A549 (cell line): ENCODE results near the gene ANP32A. TPM values are rescaled to one million over a fixed set of nuclear protein-coding genes. Genes with fewer than 3 reads are reported as not detected.

ENCODE experiments used
- ATAC-seq, 2 experiments: fragments of 200-7000 bp in 1 of 2; fragments of >200 bp in 1 of 2; cut with Nextera tagmentation in 1 of 2; cut with Tn5 transposase in 1 of 2; 3 replicates each; pipeline versions ENCODE4 v1.8.0 to v1.9.1; 2018 to 2020; ENCODE audit warnings: mild to moderate bottlenecking in 1 of 2, moderate library complexity in 1 of 2
- CTCF ChIA-PET: fragments of 300-600 bp; sonication (Branson Sonifier 250); formaldehyde crosslinking; extraction: SDS; loops from one replicate; lab custom pipeline; 2021; ENCODE audit warnings: antibody characterized with exemption, inconsistent platforms; lab: Yijun Ruan, JAX
- POLR2A ChIA-PET: fragments of 350-600 bp; formaldehyde crosslinking; extraction: SDS; loops from one replicate; lab custom pipeline; 2021; ENCODE audit warnings: antibody characterized with exemption, inconsistent platforms; lab: Yijun Ruan, JAX
- DNase-seq, 2 experiments: peaks; one replicate each; pipeline versions ENCODE4 v3.0.0 to v3.0.0-alpha.2; 2011 to 2016; ENCODE audit warnings: low read depth in 1 of 2, low spot score in 1 of 2
- FAIRE-seq: peaks from 2 replicates; lab custom pipeline; 2011; peaks lifted over from hg19 to GRCh38; lab: Jason Lieb, UNC
- H3K27ac ChIP-seq, 2 experiments: fragments of >200 bp; sonication (Bioruptor Twin); formaldehyde crosslinking; 3 replicates each; pipeline ENCODE4 v1.5.1; 2016 to 2017
- H3K4me1 ChIP-seq: fragments of >200 bp; sonication (Bioruptor Twin); formaldehyde crosslinking; 3 replicates; pipeline ENCODE4 v1.6.1; 2016
- H3K4me2 ChIP-seq: fragments of >200 bp; sonication (Bioruptor Twin); formaldehyde crosslinking; 3 replicates; pipeline ENCODE4 v1.6.1; 2016
- H3K4me3 ChIP-seq: fragments of >200 bp; sonication (Bioruptor Twin); formaldehyde crosslinking; 3 replicates; pipeline ENCODE4 v1.5.1; 2016
- H3K9me3 ChIP-seq: fragments of >200 bp; sonication (Bioruptor Twin); formaldehyde crosslinking; 3 replicates; pipeline ENCODE4 v1.6.1; 2016
- CEBPB ChIP-seq, 2 experiments: fragments of >200 bp in 1 of 2; sonication (Bioruptor Twin) in 1 of 2; formaldehyde crosslinking in 1 of 2; IDR thresholded peaks; 2 replicates each; pipeline ENCODE4 v1.6.1; 2012 to 2016
- CTCF ChIP-seq: fragments of >200 bp; sonication (Bioruptor Twin); formaldehyde crosslinking; IDR thresholded peaks from 3 replicates; pipeline ENCODE4 v1.5.1; 2016
- HEYL ChIP-seq: fragments of 250-450 bp; sonication (Bioruptor Pico); IDR thresholded peaks from 2 replicates; pipeline ENCODE4 v1.8.0; 2021; ENCODE audit warnings: mild to moderate bottlenecking, moderate library complexity
- HMGXB4 ChIP-seq: fragments of 250-450 bp; sonication (Bioruptor Pico); IDR thresholded peaks from 2 replicates; pipeline ENCODE4 v1.5.0; 2021; ENCODE audit warnings: mild to moderate bottlenecking, moderate library complexity, borderline replicate concordance
- JUN ChIP-seq, 2 experiments: fragments of >200 bp; sonication (Bioruptor Twin); formaldehyde crosslinking; IDR thresholded peaks; 2 replicates in 1 of 2; 3 replicates in 1 of 2; pipeline ENCODE4 v1.6.1; 2016 to 2017
- RFX5 ChIP-seq: fragments of 450-650 bp; IDR thresholded peaks from 2 replicates; pipeline ENCODE4 v1.7.1; 2014; ENCODE audit warnings: antibody characterized with exemption, mild to moderate bottlenecking, moderate library complexity
- TP53 ChIP-seq: fragments of 250-450 bp; sonication (Bioruptor Pico); IDR thresholded peaks from 2 replicates; pipeline ENCODE4 v1.5.0; 2021; ENCODE audit warnings: mild to moderate bottlenecking, moderate library complexity
- ZC3H11A ChIP-seq: fragments of 450-650 bp; IDR thresholded peaks from 2 replicates; pipeline ENCODE4 v1.6.1; 2014; ENCODE audit warnings: antibody characterized with exemption, mild to moderate bottlenecking
- ZFP36 ChIP-seq: fragments of 450-650 bp; IDR thresholded peaks from 2 replicates; pipeline ENCODE4 v1.6.1; 2014; ENCODE audit warnings: borderline replicate concordance; ENCODE audit not compliant: partially characterized antibody
- ZNF302 ChIP-seq: fragments of 250-450 bp; sonication (Bioruptor Pico); IDR thresholded peaks from 2 replicates; pipeline ENCODE4 v1.9.0; 2021; ENCODE audit warnings: inconsistent platforms, mild to moderate bottlenecking, moderate library complexity
- WGBS: methylation state at CpG from one replicate; pipeline ENCODE4 v1.1.6; 2017; ENCODE audit errors: missing lambda C conversion rate; 5-methylcytosine and 5-hydroxymethylcytosine counted together
- polyA plus RNA-seq, 4 experiments: library from polyadenylated mRNA; depleted of rRNA in 3 of 4; stranded (reverse); fragments of >200 nt; fragmentation: RNase III in 1 of 4; extraction: RNeasy Plus Mini Kit Qiagen cat#74134 plus additional on column Dnase treatment in 1 of 4; gene quantifications; 2 replicates in 3 of 4; 3 replicates in 1 of 4; pipeline ENCODE4 v1.2.3, GENCODE V29; 2011 to 2017

Gene ANP32A
- polyA plus RNA-seq, 2 of the 4 experiments (the other 2 are of a cell fraction), result 208 to 354 TPM

DNA sequence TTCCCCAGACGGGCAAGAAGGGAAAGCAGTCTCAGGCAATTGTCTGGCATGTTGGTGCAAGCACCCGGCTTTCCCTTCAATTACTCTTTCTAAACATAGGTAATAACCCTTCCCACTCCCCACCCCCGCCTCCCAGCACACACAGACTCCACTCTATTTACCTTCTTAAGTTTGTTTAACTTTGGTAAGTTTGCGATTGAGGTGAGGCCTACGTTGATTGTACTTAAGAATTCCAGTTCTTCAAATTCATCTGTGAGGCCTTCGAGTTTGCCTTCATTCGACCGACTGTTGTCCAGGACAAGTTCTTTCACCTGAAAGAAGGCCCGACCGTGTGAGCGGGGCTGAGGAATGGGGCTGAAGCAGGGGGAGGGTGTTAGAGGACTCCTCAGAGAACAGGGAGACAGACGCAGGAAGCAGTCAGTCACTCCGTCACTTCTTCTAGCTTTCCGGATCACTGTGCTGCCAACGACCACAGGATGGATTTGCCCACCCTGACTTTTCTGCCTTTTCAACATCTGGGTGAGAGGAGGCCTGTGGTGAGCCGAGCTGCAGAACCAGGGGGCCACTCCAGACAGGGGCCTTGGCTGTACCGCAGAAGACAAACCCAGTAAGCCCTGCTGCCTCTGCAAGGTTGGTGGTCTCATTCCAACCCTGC lies 33.0 kb downstream of the ANP32A start:
- Histone ChIP-seq H3K4me2 (no peak overlapping the region), H3K9me3 (no peaks in the 10 kb centered on the region), H3K4me1 (peaks cover 32% of the 10 kb centered on the region; the same call in 1 of the 3 replicates), H3K27ac (no peak overlapping the region), H3K4me3 (no peak overlapping the region)
- ATAC-seq (no peak), DNase-seq (no peak), FAIRE-seq (peak; percentile 13)
- ChIA-PET POLR2A (no interaction called here), CTCF (interaction anchor here (0.6 to 11.6 kb wide), 8 partner anchors 14 to 137 kb away, joined by 3 to 110 read pairs (median 4); no protein-coding TSS in a partner anchor)
- no peak for TF ChIP-seq CEBPB (IDR thresholded peaks at IDR 0.05)
- no peak for TF ChIP-seq CTCF
- TF ChIP-seq ZNF302 (CRISPR knock-in tag), result no peak
- no peak for TF ChIP-seq TP53 (CRISPR knock-in tag)
- 77% methylated on average over 17 of the region's 17 CpGs for WGBS

GRCh38 chr15:68786753-68787152 lies 33.9 kb downstream of the ANP32A start:
- no peak for FAIRE-seq
- Histone ChIP-seq H3K9me3 (no peaks in the 10 kb centered on the region), H3K4me1 (peaks cover 24% of the 10 kb centered on the region; the same call in 1 of the 3 replicates), H3K27ac (no peak overlapping the region), H3K4me2 (no peak overlapping the region), H3K4me3 (no peak overlapping the region)
- no peak for ATAC-seq
- ChIA-PET POLR2A (interaction anchor here (0.9 kb wide), 1 partner anchor 509 kb away, joined by 3 read pairs; the partner anchor contains the start of gene FEM1B), CTCF (interaction anchor here (0.6 to 11.6 kb wide), 4 partner anchors 30 to 138 kb away, joined by 3 to 110 read pairs (median 5); no protein-coding TSS in a partner anchor)
- no peak for DNase-seq
- 84% methylated on average over 5 of the region's 5 CpGs for WGBS
- TF ChIP-seq ZFP36 (no peak), ZC3H11A (no peak)

DNA sequence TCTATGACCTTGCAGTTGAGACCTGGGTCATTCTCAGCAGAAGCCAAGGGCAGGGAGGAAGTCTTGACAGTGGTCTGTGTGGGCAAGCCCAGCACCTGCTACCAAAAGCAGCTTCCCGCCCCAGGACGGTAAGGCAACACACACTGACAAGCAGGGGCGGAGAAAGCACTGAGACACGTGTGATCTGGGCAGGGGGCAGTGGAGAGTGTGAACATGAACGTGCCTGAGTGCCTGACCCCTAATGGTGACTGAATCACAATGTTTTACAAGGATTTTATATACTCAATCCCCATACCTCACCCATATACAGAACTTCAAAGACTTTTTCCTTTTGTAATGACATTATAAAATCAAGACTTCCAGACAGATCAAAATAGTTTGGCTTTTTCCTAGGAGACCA lies 35.2 kb downstream of the ANP32A start:
- H3K4me2 ChIP-seq, result no peak overlapping the region
- no peaks in the 10 kb centered on the region for H3K9me3 ChIP-seq
- H3K4me1 ChIP-seq, result peaks cover 24% of the 10 kb centered on the region; the same call in 1 of the 3 replicates
- CTCF ChIA-PET, result interaction anchor here (0.7 to 11.6 kb wide), 5 partner anchors 9 to 140 kb away, joined by 3 to 110 read pairs (median 3); no protein-coding TSS in a partner anchor
- no peak overlapping the region for H3K27ac ChIP-seq
- WGBS, result 83% methylated on average over 5 of the region's 5 CpGs
- no peak for FAIRE-seq
- ATAC-seq, result no peak
- H3K4me3 ChIP-seq, result no peak overlapping the region
- TF ChIP-seq HMGXB4 (CRISPR knock-in tag) (no peak), JUN (IDR thresholded peaks at IDR 0.05) (no peak), ZFP36 (no peak)
- POLR2A ChIA-PET, result no interaction called here
- no peak for DNase-seq

DNA sequence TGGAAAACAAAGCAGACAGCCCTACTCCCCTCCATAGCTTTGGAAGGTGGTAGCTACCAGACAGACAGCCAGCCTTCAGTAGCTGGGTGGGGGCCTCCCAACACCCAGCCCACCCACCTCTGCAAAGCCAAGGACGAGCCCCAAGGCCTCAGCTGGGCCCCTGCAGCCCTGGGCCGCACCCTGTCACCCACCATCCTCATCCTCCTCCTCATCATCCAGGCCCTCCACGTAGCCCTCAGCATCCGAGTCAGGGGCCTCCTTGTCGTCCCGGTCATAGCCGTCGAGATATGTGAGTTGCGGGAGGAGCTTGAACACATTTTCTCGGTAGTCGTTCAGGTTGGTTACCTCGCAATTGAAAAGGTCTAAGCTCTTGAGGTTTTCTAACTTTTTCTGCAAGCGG lies 36.5 kb downstream of the ANP32A start:
- Histone ChIP-seq H3K4me1 (peaks cover 13% of the 10 kb centered on the region; the same call in 1 of the 3 replicates), H3K9me3 (no peaks in the 10 kb centered on the region), H3K4me3 (no peak overlapping the region), H3K4me2 (no peak overlapping the region), H3K27ac (no peak overlapping the region)
- WGBS, result 96% methylated on average over 13 of the region's 13 CpGs
- ChIA-PET POLR2A (no interaction called here), CTCF (interaction anchor here (0.6 to 11.6 kb wide), 13 partner anchors 11 to 547 kb away, joined by 3 to 110 read pairs (median 5); no protein-coding TSS in a partner anchor)
- ATAC-seq, result peak in 1 of 2 experiments; percentile 7; a peak in 1 of 6 replicates
- DNase-seq, result no peak
- FAIRE-seq, result no peak
- TF ChIP-seq RFX5 (no peak), HEYL (CRISPR knock-in tag) (no peak)
